WTC11 (cell line): ENCODE measurements around the gene PPP1R16B.

Experiments used
- CREB1 ChIP-seq: sonication (generic); formaldehyde crosslinking; IDR thresholded peaks from 2 replicates; pipeline ENCODE4 v1.8.0; 2023; ENCODE audit warnings: mild to moderate bottlenecking, missing genetic modification reagents
- CTCF ChIP-seq: fragments of 200-600 bp; IDR thresholded peaks from 2 replicates; pipeline ENCODE4 v1.8.0; 2022; ENCODE audit warnings: antibody characterized with exemption
- FOXP1 ChIP-seq: sonication (generic); formaldehyde crosslinking; IDR thresholded peaks from 2 replicates; pipeline ENCODE4 v1.8.0; 2022; ENCODE audit warnings: missing genetic modification reagents, mild to moderate bottlenecking, moderate library complexity, borderline replicate concordance
- JUN ChIP-seq: sonication (generic); formaldehyde crosslinking; IDR thresholded peaks from 2 replicates; pipeline ENCODE4 v1.8.0; 2023; ENCODE audit warnings: mild to moderate bottlenecking, missing genetic modification reagents
- MYBL2 ChIP-seq: sonication (generic); formaldehyde crosslinking; IDR thresholded peaks from 2 replicates; pipeline ENCODE4 v1.8.1; 2023; ENCODE audit warnings: mild to moderate bottlenecking, moderate library complexity, missing genetic modification reagents
- NR2C2 ChIP-seq: sonication (generic); formaldehyde crosslinking; IDR thresholded peaks from 2 replicates; pipeline ENCODE4 v1.8.0; 2022; ENCODE audit warnings: mild to moderate bottlenecking, missing genetic modification reagents
- RORB ChIP-seq: fragments of 250-450 bp; sonication (Bioruptor Pico); IDR thresholded peaks from 2 replicates; pipeline ENCODE4 v1.9.0; 2021; ENCODE audit warnings: mild to moderate bottlenecking
- USF2 ChIP-seq: sonication (generic); formaldehyde crosslinking; IDR thresholded peaks from 2 replicates; pipeline ENCODE4 v1.8.1; 2023; ENCODE audit warnings: mild to moderate bottlenecking, missing genetic modification reagents, moderate library complexity
- ZBTB21 ChIP-seq: sonication (generic); formaldehyde crosslinking; IDR thresholded peaks from 2 replicates; pipeline ENCODE4 v1.8.1; 2023; ENCODE audit warnings: mild to moderate bottlenecking, missing genetic modification reagents, borderline replicate concordance
- ZNF138 ChIP-seq: sonication (generic); formaldehyde crosslinking; conservative IDR thresholded peaks from 2 replicates; pipeline ENCODE4 v1.8.1; 2022; ENCODE audit warnings: mild to moderate bottlenecking, moderate library complexity, missing genetic modification reagents
- ZNF416 ChIP-seq: fragments of 250-450 bp; sonication (Bioruptor Pico); IDR thresholded peaks from 2 replicates; pipeline ENCODE4 v1.9.0; 2021; ENCODE audit warnings: mild to moderate bottlenecking, inconsistent platforms
- TF ChIP-seq, protein P1 (sequence below): sonication (generic); formaldehyde crosslinking; IDR thresholded peaks from 2 replicates; pipeline ENCODE4 v1.8.1; 2022; ENCODE audit warnings: low read depth, missing genetic modification reagents, borderline replicate concordance

- TF ChIP-seq FOXP1: no peak
- no peak for TF ChIP-seq CTCF
- TF ChIP-seq ZNF138 (CRISPR knock-in tag): no peak
- TF ChIP-seq MYBL2 (CRISPR knock-in tag): no peak
- no peak for TF ChIP-seq USF2 (CRISPR knock-in tag)
- TF ChIP-seq ZNF416: no peak
- TF ChIP-seq CREB1: no peak
- no peak for TF ChIP-seq NR2C2
- TF ChIP-seq, protein P1, sequence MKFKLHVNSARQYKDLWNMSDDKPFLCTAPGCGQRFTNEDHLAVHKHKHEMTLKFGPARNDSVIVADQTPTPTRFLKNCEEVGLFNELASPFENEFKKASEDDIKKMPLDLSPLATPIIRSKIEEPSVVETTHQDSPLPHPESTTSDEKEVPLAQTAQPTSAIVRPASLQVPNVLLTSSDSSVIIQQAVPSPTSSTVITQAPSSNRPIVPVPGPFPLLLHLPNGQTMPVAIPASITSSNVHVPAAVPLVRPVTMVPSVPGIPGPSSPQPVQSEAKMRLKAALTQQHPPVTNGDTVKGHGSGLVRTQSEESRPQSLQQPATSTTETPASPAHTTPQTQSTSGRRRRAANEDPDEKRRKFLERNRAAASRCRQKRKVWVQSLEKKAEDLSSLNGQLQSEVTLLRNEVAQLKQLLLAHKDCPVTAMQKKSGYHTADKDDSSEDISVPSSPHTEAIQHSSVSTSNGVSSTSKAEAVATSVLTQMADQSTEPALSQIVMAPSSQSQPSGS (CRISPR knock-in tag): no peak
- no peak for TF ChIP-seq RORB (CRISPR knock-in tag)
- TF ChIP-seq JUN (CRISPR knock-in tag): no peak
- no peak for TF ChIP-seq ZBTB21 (CRISPR knock-in tag)
Measured at GRCh38 chr20:38810926-38811630, 5.6 kb downstream of the PPP1R16B start.
